Epithelial cell of umbilical artery (primary cell): ENCODE measurements around the gene IKZF2. TPM values are rescaled to one million over a fixed set of nuclear protein-coding genes. Genes with fewer than 3 reads are reported as not detected.

Experiments used
- total RNA-seq: library from RNA; depleted of rRNA; stranded (reverse); fragments of >200 nt; gene quantifications from 2 replicates; pipeline ENCODE4 v1.2.3, GENCODE V29; 2014

The IKZF2 gene
- total RNA-seq: 0.32 and 0.91 TPM in 2 replicates

GRCh38 chr2:213151437-213152064 is at the start of gene IKZF2:
TSS of gene IKZF2 (minus strand) at chr2:213151612. CDS start at chr2:213148629, 2,983 bp downstream.

Other genes with a start within 250 kb of the IKZF2 start
- gene SPAG16, start 132.9 kb upstream of the IKZF2 start, total RNA-seq: 14.6 and 15.8 TPM in 2 replicates